K562 (cell line): ENCODE data around the gene PRTFDC1. TPM values are rescaled to one million over a fixed set of nuclear protein-coding genes. Genes with fewer than 3 reads are reported as not detected.
A peak's percentile ranks its signal among the peaks of the same experiment; 100 is the strongest.
"Not testable (repeated sequence)": the region's sequence is repeated elsewhere in the genome, so short reads cannot be mapped to it uniquely, and the experiment has no call there.

Source experiments
- ATAC-seq: fragments of 200-7000 bp; cut with Tn5 transposase; 3 replicates; pipeline ENCODE4 v1.9.1; 2020; ENCODE audit warnings: moderate library complexity
- BruUV-seq: library from RNA; stranded (reverse); fragments of 400-500 nt; replicated peaks from 2 replicates; lab custom pipeline; 2021; lab: Mats Ljungman, UMichigan
- CTCF ChIA-PET: fragments of 300-600 bp; formaldehyde crosslinking; extraction: SDS; loops from one replicate; lab custom pipeline; 2021; ENCODE audit warnings: low intra/inter-chr PET ratio; lab: Yijun Ruan, JAX
- POLR2A ChIA-PET: fragments of 300-600, 350-650 bp; sonication (Branson Sonifier 250); formaldehyde crosslinking; extraction: SDS; loops from one replicate; lab custom pipeline; 2021; ENCODE audit warnings: antibody characterized with exemption, inconsistent platforms; lab: Yijun Ruan, JAX
- DNase-seq, 4 experiments: peaks; one replicate each; pipeline versions ENCODE4 v3.0.0 to v3.0.0-alpha.2; 2011 to 2018; ENCODE audit warnings: low spot score in 3 of 4, mixed read lengths in 3 of 4; ENCODE audit errors: extremely low read depth in 1 of 4
- FAIRE-seq: peaks from 2 replicates; lab custom pipeline; 2011; peaks lifted over from hg19 to GRCh38; lab: Jason Lieb, UNC
- H2AFZ ChIP-seq: 2 replicates; pipeline ENCODE4 v1.6.0; 2011; ENCODE audit warnings: low read depth, low read length, control low read depth, inconsistent platforms
- H3K27ac ChIP-seq: fragments of 200-600 bp; 3 replicates; pipeline ENCODE4 v1.8.0; 2011; ENCODE audit warnings: low read depth, mild to moderate bottlenecking, control low read depth, inconsistent platforms, low read length, moderate library complexity, mixed read lengths; ENCODE audit errors: extremely low read depth
- H3K27me3 ChIP-seq, 2 experiments: fragments of 300-600 bp in 1 of 2; 2 replicates in 1 of 2; 3 replicates in 1 of 2; pipeline versions ENCODE4 v1.6.0 to v1.8.0; 2011; ENCODE audit warnings: inconsistent platforms in 2 of 2, low read length in 2 of 2, mild to moderate bottlenecking in 1 of 2, mixed read lengths in 1 of 2, moderate library complexity in 1 of 2; ENCODE audit not compliant: control insufficient read depth in 2 of 2, insufficient read depth in 2 of 2
- H3K36me3 ChIP-seq: fragments of 300-600 bp; 3 replicates; pipeline ENCODE4 v1.8.0; 2011; ENCODE audit warnings: mild to moderate bottlenecking, low read length, inconsistent platforms; ENCODE audit not compliant: control insufficient read depth, insufficient read depth
- H3K4me1 ChIP-seq, 2 experiments: fragments of 200-600 bp in 1 of 2; replicated peaks in 1 of 2; 2 replicates in 1 of 2; 3 replicates in 1 of 2; pipeline versions ENCODE4 v1.5.1 to v1.8.0; 2011; ENCODE audit warnings: inconsistent platforms in 2 of 2, low read length in 2 of 2, mild to moderate bottlenecking in 1 of 2, mixed read lengths in 1 of 2, moderate library complexity in 1 of 2; ENCODE audit not compliant: control insufficient read depth in 2 of 2, insufficient read depth in 2 of 2
- H3K4me2 ChIP-seq: 2 replicates; pipeline ENCODE4 v1.6.1; 2011; ENCODE audit warnings: low read length, control low read depth, inconsistent platforms, mixed read lengths; ENCODE audit not compliant: insufficient read depth
- H3K4me3 ChIP-seq: fragments of 200-600 bp; sonication (generic), shearing (Covaris generic); 2 replicates; pipeline ENCODE4 v1.5.1; 2016; ENCODE audit warnings: control low read depth, inconsistent platforms
- H3K79me2 ChIP-seq: fragments of 200-600 bp; 3 replicates; pipeline ENCODE4 v1.8.0; 2011; ENCODE audit warnings: low read length, inconsistent platforms; ENCODE audit not compliant: control insufficient read depth, insufficient read depth
- H3K9ac ChIP-seq, 2 experiments: 2 replicates each; pipeline versions ENCODE4 v1.6.0 to v1.6.1; 2011; ENCODE audit warnings: low read depth in 2 of 2, low read length in 2 of 2, control low read depth in 1 of 2, inconsistent platforms in 1 of 2, mild to moderate bottlenecking in 1 of 2, mixed read lengths in 1 of 2; ENCODE audit not compliant: insufficient read depth in 1 of 2
- H3K9me1 ChIP-seq: one replicate; pipeline ENCODE4 v1.6.0; 2011; ENCODE audit warnings: inconsistent platforms, mild to moderate bottlenecking, low read length, moderate library complexity; ENCODE audit not compliant: control insufficient read depth, insufficient read depth
- H3K9me3 ChIP-seq: replicated peaks from 2 replicates; pipeline ENCODE4 v1.5.1; 2011; ENCODE audit warnings: low read depth, low read length, inconsistent platforms; ENCODE audit not compliant: control insufficient read depth, insufficient read depth
- H4K20me1 ChIP-seq: replicated peaks from 2 replicates; pipeline ENCODE4 v1.6.1; 2011; ENCODE audit warnings: low read length, inconsistent platforms, mixed read lengths; ENCODE audit not compliant: control insufficient read depth, insufficient read depth
- ARID1B ChIP-seq: fragments of 450-650 bp; IDR thresholded peaks from 2 replicates; pipeline ENCODE4 v1.6.1; 2016; ENCODE audit warnings: antibody characterized with exemption, mild to moderate bottlenecking, inconsistent platforms
- CBFA2T3 ChIP-seq: fragments of 450-650 bp; IDR thresholded peaks from 2 replicates; pipeline ENCODE4 v1.6.1; 2017
- HDAC2 ChIP-seq: fragments of 450-650 bp; IDR thresholded peaks from 2 replicates; pipeline ENCODE4 v1.6.1; 2016; ENCODE audit warnings: mild to moderate bottlenecking
- KDM1A ChIP-seq, 2 experiments: fragments of 450-650 bp; IDR thresholded peaks; 2 replicates each; pipeline ENCODE4 v1.6.1; 2016; ENCODE audit warnings: mild to moderate bottlenecking in 2 of 2
- RCOR1 ChIP-seq, 2 experiments: IDR thresholded peaks; 2 replicates each; pipeline ENCODE4 v1.6.1; 2012; ENCODE audit warnings: low read depth in 2 of 2, low read length in 2 of 2, borderline replicate concordance in 1 of 2, improper control_type of control experiment in 1 of 2
- SMARCE1 ChIP-seq: fragments of 450-650 bp; IDR thresholded peaks from 2 replicates; pipeline ENCODE4 v1.7.1; 2016; ENCODE audit warnings: mild to moderate bottlenecking
- SOX6 ChIP-seq: fragments of 450-650 bp; IDR thresholded peaks from 2 replicates; pipeline ENCODE4 v1.6.1; 2014; ENCODE audit warnings: mild to moderate bottlenecking
- SPI1 ChIP-seq: IDR thresholded peaks from 2 replicates; pipeline ENCODE4 v1.6.1; 2011; ENCODE audit warnings: low read depth, low read length, control low read depth, borderline replicate concordance
- ZNF311 ChIP-seq: fragments of 250-450 bp; sonication (Bioruptor Pico); IDR thresholded peaks from 2 replicates; pipeline ENCODE4 v1.4.0; 2020; ENCODE audit warnings: mild to moderate bottlenecking, moderate library complexity
- ZNF324 ChIP-seq: fragments of 250-450 bp; sonication (Bioruptor Pico); IDR thresholded peaks from 2 replicates; pipeline ENCODE4 v1.4.0; 2020; ENCODE audit warnings: mild to moderate bottlenecking
- WGBS: fragments of 100-300 bp; shearing (Covaris generic); methylation state at CpG from one replicate; pipeline ENCODE4 v1.1.6; 2016; ENCODE audit warnings: low coverage, mixed read lengths; ENCODE audit not compliant: insufficient coverage; ENCODE audit errors: missing lambda C conversion rate; 5-methylcytosine and 5-hydroxymethylcytosine counted together
- in situ Hi-C: fragments of 300-500 bp; cut with MboI; formaldehyde crosslinking; loops from 4 replicates; pipeline ENCODE4 v1.15.0; 2018; ENCODE audit warnings: inconsistent platforms, mixed read lengths
- intact Hi-C: fragments of 100-400 bp; cut with micrococcal nuclease; formaldehyde crosslinking; loops from 2 replicates; pipeline ENCODE4 v1.14.2; 2022
- polyA plus RNA-seq, 8 experiments: library from polyadenylated mRNA; depleted of rRNA in 4 of 8; stranded (reverse) in 5 of 8; unstranded in 3 of 8; fragments of >200 nt; fragmentation: Nextera tagmentation in 2 of 8; fragmentation: Illumina TruSeq in 1 of 8; extraction: Ambion mirVana in 2 of 8; extraction: Trizol in 1 of 8; gene quantifications; 2 replicates each; pipeline versions ENCODE4 v1.2.1 to v1.2.3, GENCODE V29; 2011 to 2014; ENCODE audit warnings: inconsistent platforms in 1 of 8, missing spikeins in 1 of 8
- total RNA-seq, 7 experiments: library from RNA; depleted of rRNA in 6 of 7; stranded (reverse); fragments of >200 nt in 6 of 7; fragmentation: Illumina TruSeq in 2 of 7; extraction: Trizol in 2 of 7; gene quantifications; 2 replicates each; pipeline versions ENCODE4 v1.2.1 to v1.2.3, GENCODE V29; 2011 to 2021; ENCODE audit warnings: low replicate concordance in 1 of 7

PRTFDC1 gene
- total and polyA plus RNA-seq, 9 of the 15 experiments (the other 6 are each of a cell fraction or from before 2014, with no cell fraction given), result 7.0 to 27.6 (median 10.0) TPM

DNA sequence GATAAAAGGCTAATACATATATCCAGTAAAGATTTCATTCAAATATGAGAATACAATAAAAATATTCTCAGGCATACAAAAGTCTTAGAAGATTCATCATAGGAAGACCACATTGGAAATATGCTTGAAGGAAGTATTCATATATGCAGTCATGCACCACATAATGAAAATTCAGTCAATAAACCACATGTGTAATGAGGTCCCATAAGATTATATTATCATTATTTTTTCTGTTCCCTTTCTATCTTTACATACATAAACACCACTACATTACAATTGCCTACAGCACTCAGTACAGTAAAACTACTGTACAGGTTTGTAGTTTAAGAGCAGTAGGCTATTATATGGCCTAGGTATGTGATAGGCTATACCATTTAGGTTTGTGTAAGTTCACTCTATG, 111.6 kb downstream of the PRTFDC1 start (continued):
- no peak for TF ChIP-seq ZNF311 (CRISPR knock-in tag)

DNA sequence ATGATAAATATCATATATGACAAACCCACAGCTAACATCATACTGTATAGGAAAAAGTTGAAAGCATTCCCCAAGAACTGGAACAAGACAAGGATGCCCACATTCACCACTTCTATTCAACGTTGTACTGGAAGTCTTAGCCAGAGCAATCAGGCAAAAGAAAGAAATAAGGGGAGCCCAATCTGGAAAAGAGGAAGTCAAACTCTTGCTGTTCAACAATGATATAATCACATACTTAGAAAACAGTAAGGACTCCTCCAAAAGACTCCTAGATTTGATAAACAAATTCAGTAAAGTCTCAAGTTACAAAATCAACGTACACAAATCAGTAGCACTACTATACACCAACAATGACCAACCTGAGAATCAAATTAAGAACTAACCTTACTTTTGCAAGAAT, 114.6 kb downstream of the PRTFDC1 start:
- DNase-seq, H3K27me3 ChIP-seq, intact Hi-C loops, H3K27ac ChIP-seq, H2AFZ ChIP-seq, H3K9ac ChIP-seq, BruUV-seq, in situ Hi-C loops, H3K9me3 ChIP-seq, H4K20me1 ChIP-seq, ATAC-seq, H3K9me1 ChIP-seq, H3K4me1 ChIP-seq, H3K79me2 ChIP-seq, FAIRE-seq, H3K4me2 ChIP-seq, H3K4me3 ChIP-seq, CTCF ChIA-PET: not testable (repeated sequence)
- 9% methylated on average over 2 of the region's 2 CpGs for WGBS
- TF ChIP-seq SOX6 (peak; percentile 26; the same call in 1 of the 2 replicates), SMARCE1 (peak; percentile 60; the same call in 1 of the 2 replicates), HDAC2 (peak; percentile 47; the same call in 1 of the 2 replicates), ZNF324 (CRISPR knock-in tag) (0 out of 2 replicates have a peak, but pooled peaks have one; percentile 2), SPI1 (peak; percentile 92), ARID1B (peak; percentile 42; the same call in 1 of the 2 replicates), KDM1A (IDR thresholded peaks at IDR 0.05) (peak; percentile 26 to 48; a peak in 2 of 4 replicates), CBFA2T3 (peak; percentile 18; the same call in 1 of the 2 replicates), RCOR1 (IDR thresholded peaks at IDR 0.05; ENCODE audit: borderline replicate concordance in 1 of 2, low read depth in 2 of 2, low read length in 2 of 2) (peak in 1 of 2 experiments; percentile 59; a peak in 2 of 4 replicates)
- TF ChIP-seq, all 486 proteins: peak for 9; not testable (repeated sequence) for 477
- POLR2A ChIA-PET, result interaction anchor here (1.1 kb wide), 1 partner anchor 14 kb away, joined by 3 read pairs; no protein-coding TSS in a partner anchor
- H3K36me3 ChIP-seq, result not testable (repeated sequence)
